ENCODE data around the gene CDY2B. TPM values are rescaled to one million over a fixed set of nuclear protein-coding genes. Genes with fewer than 3 reads are reported as not detected.
"Not testable (repeated sequence)": the region's sequence is repeated elsewhere in the genome, so short reads cannot be mapped to it uniquely, and the experiment has no call there.

The CDY2B gene
- total and polyA plus RNA-seq, 9 of the 15 experiments (the other 6 are each of a cell fraction or from before 2014, with no cell fraction given), result not detected

DNA sequence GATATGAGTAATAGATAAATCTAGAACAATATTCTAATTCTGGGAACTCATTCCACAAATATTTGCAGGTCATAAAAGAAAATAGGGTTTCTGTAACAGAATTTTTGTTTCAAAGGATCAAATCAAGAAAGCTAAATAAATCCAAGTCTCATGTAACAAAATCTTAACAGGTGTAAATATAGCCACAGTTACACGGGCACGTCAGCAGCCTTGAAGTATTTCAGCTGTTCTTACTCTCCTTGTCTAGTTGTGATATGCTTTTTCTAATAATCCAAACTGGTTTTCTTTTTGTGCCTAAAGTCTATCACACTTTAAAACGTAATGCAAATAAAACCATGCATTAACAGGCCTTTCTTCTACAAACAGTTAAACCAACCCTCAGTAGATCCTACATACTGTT lies 9.3 kb downstream of the CDY2B start:
- H3K9me3 ChIP-seq (replicated peaks; ENCODE audit: control insufficient read depth, insufficient read depth, low read depth, low read length); H4K20me1 ChIP-seq (replicated peaks; ENCODE audit: control insufficient read depth, insufficient read depth, low read length); H3K79me2 ChIP-seq (ENCODE audit: control insufficient read depth, insufficient read depth, low read length); H3K4me1 ChIP-seq (replicated peaks in 1 of 2; ENCODE audit: control insufficient read depth in 2 of 2, insufficient read depth in 2 of 2, low read length in 2 of 2); ATAC-seq; POLR2A ChIA-PET; in situ Hi-C loops (cut with MboI); H2AFZ ChIP-seq (ENCODE audit: low read depth, low read length); H3K36me3 ChIP-seq (ENCODE audit: control insufficient read depth, insufficient read depth, low read length); CTCF ChIA-PET (ENCODE audit: low intra/inter-chr PET ratio); H3K4me2 ChIP-seq (ENCODE audit: insufficient read depth, low read length); H3K9ac ChIP-seq (ENCODE audit: insufficient read depth in 1 of 2, low read depth in 2 of 2, low read length in 2 of 2); H3K27me3 ChIP-seq (ENCODE audit: control insufficient read depth in 2 of 2, insufficient read depth in 2 of 2, low read length in 2 of 2); H3K9me1 ChIP-seq (ENCODE audit: control insufficient read depth, insufficient read depth, low read length); BruUV-seq (replicated peaks); DNase-seq (ENCODE audit: extremely low read depth in 1 of 4, low spot score in 3 of 4); H3K27ac ChIP-seq (ENCODE audit: extremely low read depth, low read depth, low read length); FAIRE-seq; intact Hi-C loops (cut with micrococcal nuclease); H3K4me3 ChIP-seq: not testable (repeated sequence)
- no CpG with 5 or more reads among the region's 3 CpGs for WGBS (ENCODE audit: insufficient coverage, low coverage, missing lambda C conversion rate)

DNA sequence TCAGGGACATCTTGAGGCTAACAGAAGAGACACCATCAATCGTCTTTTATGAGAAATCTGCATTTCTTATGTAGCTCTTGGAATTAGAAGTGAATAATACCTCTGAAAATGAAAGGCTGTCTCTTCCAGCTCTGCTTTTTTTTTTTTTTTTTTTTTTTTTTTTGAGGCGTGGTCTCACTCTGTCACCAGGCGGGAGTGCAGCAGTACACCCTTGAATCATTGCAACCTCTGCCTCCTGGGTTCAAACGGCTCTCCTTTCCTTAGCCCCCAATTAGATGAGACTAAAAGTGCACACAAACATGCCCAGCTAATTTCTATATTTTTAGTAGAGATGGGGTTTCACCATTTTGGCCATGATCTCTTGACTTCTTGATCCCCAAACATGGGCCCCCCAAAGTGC lies 12.2 kb downstream of the CDY2B start:
- H3K4me3 ChIP-seq; intact Hi-C loops (cut with micrococcal nuclease); H3K9me3 ChIP-seq (replicated peaks; ENCODE audit: control insufficient read depth, insufficient read depth, low read depth, low read length); H2AFZ ChIP-seq (ENCODE audit: low read depth, low read length); H3K9me1 ChIP-seq (ENCODE audit: control insufficient read depth, insufficient read depth, low read length); H4K20me1 ChIP-seq (replicated peaks; ENCODE audit: control insufficient read depth, insufficient read depth, low read length); H3K36me3 ChIP-seq (ENCODE audit: control insufficient read depth, insufficient read depth, low read length); POLR2A ChIA-PET; H3K79me2 ChIP-seq (ENCODE audit: control insufficient read depth, insufficient read depth, low read length); H3K27me3 ChIP-seq (ENCODE audit: control insufficient read depth in 2 of 2, insufficient read depth in 2 of 2, low read length in 2 of 2); CTCF ChIA-PET (ENCODE audit: low intra/inter-chr PET ratio); H3K27ac ChIP-seq (ENCODE audit: extremely low read depth, low read depth, low read length); DNase-seq (ENCODE audit: extremely low read depth in 1 of 4, low spot score in 3 of 4); H3K4me2 ChIP-seq (ENCODE audit: insufficient read depth, low read length); ATAC-seq; in situ Hi-C loops (cut with MboI); BruUV-seq (replicated peaks); H3K4me1 ChIP-seq (replicated peaks in 1 of 2; ENCODE audit: control insufficient read depth in 2 of 2, insufficient read depth in 2 of 2, low read length in 2 of 2); H3K9ac ChIP-seq (ENCODE audit: insufficient read depth in 1 of 2, low read depth in 2 of 2, low read length in 2 of 2); FAIRE-seq: not testable (repeated sequence)
- no CpG with 5 or more reads among the region's 4 CpGs for WGBS (ENCODE audit: insufficient coverage, low coverage, missing lambda C conversion rate)

GRCh38 chrY:17860634-17861033 lies 19.4 kb downstream of the CDY2B start:
- FAIRE-seq; H3K27me3 ChIP-seq (ENCODE audit: control insufficient read depth in 2 of 2, insufficient read depth in 2 of 2, low read length in 2 of 2); H3K4me2 ChIP-seq (ENCODE audit: insufficient read depth, low read length); H3K4me3 ChIP-seq; H3K4me1 ChIP-seq (replicated peaks in 1 of 2; ENCODE audit: control insufficient read depth in 2 of 2, insufficient read depth in 2 of 2, low read length in 2 of 2); H4K20me1 ChIP-seq (replicated peaks; ENCODE audit: control insufficient read depth, insufficient read depth, low read length); CTCF ChIA-PET (ENCODE audit: low intra/inter-chr PET ratio); H3K79me2 ChIP-seq (ENCODE audit: control insufficient read depth, insufficient read depth, low read length); H3K27ac ChIP-seq (ENCODE audit: extremely low read depth, low read depth, low read length); H3K36me3 ChIP-seq (ENCODE audit: control insufficient read depth, insufficient read depth, low read length); H2AFZ ChIP-seq (ENCODE audit: low read depth, low read length); H3K9me1 ChIP-seq (ENCODE audit: control insufficient read depth, insufficient read depth, low read length); DNase-seq (ENCODE audit: extremely low read depth in 1 of 4, low spot score in 3 of 4); ATAC-seq; POLR2A ChIA-PET; BruUV-seq (replicated peaks); in situ Hi-C loops (cut with MboI); H3K9ac ChIP-seq (ENCODE audit: insufficient read depth in 1 of 2, low read depth in 2 of 2, low read length in 2 of 2); H3K9me3 ChIP-seq (replicated peaks; ENCODE audit: control insufficient read depth, insufficient read depth, low read depth, low read length); intact Hi-C loops (cut with micrococcal nuclease): not testable (repeated sequence)
- WGBS (ENCODE audit: insufficient coverage, low coverage, missing lambda C conversion rate), result no CpG with 5 or more reads among the region's 3 CpGs

- ATAC-seq; DNase-seq (ENCODE audit: extremely low read depth in 1 of 4, low spot score in 3 of 4); H3K27ac ChIP-seq (ENCODE audit: extremely low read depth, low read depth, low read length); CTCF ChIA-PET (ENCODE audit: low intra/inter-chr PET ratio); H3K9me3 ChIP-seq (replicated peaks; ENCODE audit: control insufficient read depth, insufficient read depth, low read depth, low read length); H3K4me3 ChIP-seq; POLR2A ChIA-PET; intact Hi-C loops (cut with micrococcal nuclease); H3K9me1 ChIP-seq (ENCODE audit: control insufficient read depth, insufficient read depth, low read length); H3K79me2 ChIP-seq (ENCODE audit: control insufficient read depth, insufficient read depth, low read length); BruUV-seq (replicated peaks); FAIRE-seq; H3K4me2 ChIP-seq (ENCODE audit: insufficient read depth, low read length); H3K9ac ChIP-seq (ENCODE audit: insufficient read depth in 1 of 2, low read depth in 2 of 2, low read length in 2 of 2); H4K20me1 ChIP-seq (replicated peaks; ENCODE audit: control insufficient read depth, insufficient read depth, low read length); in situ Hi-C loops (cut with MboI); H3K27me3 ChIP-seq (ENCODE audit: control insufficient read depth in 2 of 2, insufficient read depth in 2 of 2, low read length in 2 of 2); H2AFZ ChIP-seq (ENCODE audit: low read depth, low read length); H3K4me1 ChIP-seq (replicated peaks in 1 of 2; ENCODE audit: control insufficient read depth in 2 of 2, insufficient read depth in 2 of 2, low read length in 2 of 2); H3K36me3 ChIP-seq (ENCODE audit: control insufficient read depth, insufficient read depth, low read length): not testable (repeated sequence)
- whole genome bisulfite sequencing (ENCODE audit: insufficient coverage, low coverage, missing lambda C conversion rate), result no CpG with 5 or more reads among the region's 10 CpGs
Observed at GRCh38 chrY:17856963-17857848, 22.8 kb downstream of the CDY2B start.

Data from K562 (cell line).